GM18951 (cell line): ENCODE results near the gene TRPV3.
"Not testable (repeated sequence)": the region's sequence is repeated elsewhere in the genome, so short reads cannot be mapped to it uniquely, and the experiment has no call there.

Experiments used
- POLR2A ChIP-seq: IDR thresholded peaks from 4 replicates; pipeline ENCODE4 v1.6.1; 2011; ENCODE audit warnings: mild to moderate bottlenecking; ENCODE audit not compliant: insufficient read length, insufficient read depth; ENCODE audit errors: extremely low read depth
- in situ Hi-C: fragments of 300-500 bp; cut with MboI; formaldehyde crosslinking; loops from one replicate; pipeline ENCODE4 v1.12.0; 2022; ENCODE audit warnings: low sequenced_read_pairs, mixed read lengths, inconsistent platforms; ENCODE audit not compliant: unreplicated experiment

The TRPV3 gene

DNA sequence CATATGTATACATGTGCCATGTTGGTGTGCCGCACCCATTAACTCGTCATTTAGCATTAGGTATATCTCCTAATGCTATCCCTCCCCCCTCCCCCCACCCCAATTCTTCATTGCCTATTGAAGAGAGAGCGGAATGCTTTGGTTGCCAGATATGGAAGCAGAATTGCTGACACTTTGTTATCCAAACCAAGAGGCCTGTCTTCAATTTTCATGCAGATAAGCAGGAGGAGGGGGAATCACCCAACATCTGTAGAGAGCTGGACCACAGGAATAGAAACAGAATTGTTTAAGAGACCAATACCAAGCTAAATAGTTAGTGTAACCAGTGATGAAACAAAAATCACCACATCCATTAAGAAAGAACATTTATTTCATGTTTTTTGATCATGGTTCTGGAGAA is 74.8 kb downstream of the TRPV3 start:
- in situ Hi-C loops, result no loop called here
- no peak for TF ChIP-seq POLR2A

- in situ Hi-C loops, result no loop called here
Measured at GRCh38 chr17:3479988-3480387, 77.6 kb downstream of the TRPV3 start.

DNA sequence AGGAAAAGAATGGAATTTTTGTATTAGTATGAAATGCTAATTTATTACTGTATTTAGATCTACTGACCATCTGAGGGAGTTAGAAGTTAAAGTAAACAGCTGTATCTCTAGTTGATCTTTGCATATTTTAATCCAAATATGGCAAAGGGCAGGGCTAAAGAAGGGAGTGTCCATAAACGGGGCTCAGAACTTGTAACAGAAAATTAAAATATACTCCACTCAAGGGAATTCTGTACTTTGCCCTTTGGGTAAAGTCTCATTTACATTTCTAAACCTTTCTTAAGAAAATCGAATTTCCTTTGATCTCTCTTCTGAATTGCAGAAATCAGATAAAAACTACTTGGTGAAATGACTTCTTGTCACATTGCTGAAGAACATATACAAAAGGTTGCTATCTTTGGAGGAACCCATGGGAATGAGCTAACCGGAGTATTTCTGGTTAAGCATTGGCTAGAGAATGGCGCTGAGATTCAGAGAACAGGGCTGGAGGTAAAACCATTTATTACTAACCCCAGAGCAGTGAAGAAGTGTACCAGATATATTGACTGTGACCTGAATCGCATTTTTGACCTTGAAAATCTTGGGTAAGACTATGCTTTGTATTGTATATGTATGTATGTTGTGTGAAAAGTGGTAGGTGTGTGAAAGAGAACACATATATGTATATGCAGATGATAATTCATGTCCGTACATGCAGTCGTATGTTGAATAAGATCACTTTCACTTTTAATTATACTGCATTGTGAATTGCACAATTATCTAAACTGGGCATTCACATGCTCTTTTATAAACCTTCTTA is 81.6 kb downstream of the TRPV3 start, which contains the start of gene ASPA:
ASPA (plus strand) TSS at position 186 of the 799 bp plus-strand sequence; CDS start at position 349, 163 bp downstream.
- TF ChIP-seq POLR2A, result no peak
- in situ Hi-C loops, result no loop called here

More at GRCh38 chr17:3479988-3480387, 77.6 kb downstream of the TRPV3 start:
- no peak for TF ChIP-seq POLR2A

- in situ Hi-C loops, result no loop called here
- TF ChIP-seq POLR2A, result no peak
Measured at GRCh38 chr17:3475251-3475685, 82.3 kb downstream of the TRPV3 start.

DNA sequence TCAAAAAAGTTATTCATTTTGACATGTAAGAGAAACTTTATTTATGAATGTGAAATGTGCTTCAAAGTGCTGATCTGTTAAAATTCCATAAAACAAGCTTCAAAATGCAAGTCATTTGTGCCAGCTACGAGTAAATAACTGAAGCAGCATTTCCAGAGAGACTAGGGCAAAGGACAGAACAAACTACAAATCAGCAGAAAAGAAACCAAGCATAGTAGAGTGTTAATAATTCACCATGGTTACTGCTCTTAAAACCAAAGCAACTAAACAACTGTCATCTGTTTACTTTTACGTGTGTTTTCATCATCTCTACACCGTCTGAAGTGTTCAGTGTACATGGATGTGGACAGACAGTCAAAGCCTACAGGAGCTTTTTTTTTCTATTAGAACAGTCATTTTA is 83.4 kb downstream of the TRPV3 start:
- in situ Hi-C loops, result no loop called here
- no peak for TF ChIP-seq POLR2A

GRCh38 chr17:3472137-3472536 is 85.5 kb downstream of the TRPV3 start:
- TF ChIP-seq POLR2A, result no peak
- in situ Hi-C loops, result no loop called here

- no peak for TF ChIP-seq POLR2A
- in situ Hi-C loops, result no loop called here
Measured at GRCh38 chr17:3471599-3471998, 86.0 kb downstream of the TRPV3 start, which contains the start of gene SPATA22. TSS of gene SPATA22 (minus strand) at chr17:3471819. CDS start at chr17:3469325, 2,494 bp downstream.

GRCh38 chr17:3469529-3469928 is 88.1 kb downstream of the TRPV3 start:
- TF ChIP-seq POLR2A, result no peak
- in situ Hi-C loops, result no loop called here

GRCh38 chr17:3466355-3466754 is 91.3 kb downstream of the TRPV3 start:
- in situ Hi-C loops, result not testable (repeated sequence)
